Ovary (tissue), 10 donors: ENCODE data around the gene SBK3. TPM values are rescaled to one million over a fixed set of nuclear protein-coding genes. Genes with fewer than 3 reads are reported as not detected.

Experiments used
- DNase-seq, 5 donors: peaks; one replicate each; pipeline ENCODE4 v3.0.0-alpha.2; 2019 to 2020
- H3K27ac ChIP-seq, 2 donors: fragments of 200-600 bp; one replicate each; pipeline versions ENCODE4 v1.5.1 to v1.8.0; 2019 to 2022
- H3K27me3 ChIP-seq: fragments of 200-600 bp; one replicate; pipeline ENCODE4 v1.8.0; 2022
- H3K36me3 ChIP-seq: fragments of 200-600 bp; sonication (generic); one replicate; pipeline ENCODE4 v1.5.1; 2019
- H3K4me1 ChIP-seq: one replicate; pipeline ENCODE4 v1.8.1; 2013; ENCODE audit warnings: mild to moderate bottlenecking, moderate library complexity; ENCODE audit not compliant: insufficient read depth
- H3K4me3 ChIP-seq: fragments of 200-600 bp; sonication (generic); one replicate; pipeline ENCODE4 v1.5.1; 2017
- H3K9me3 ChIP-seq, 2 donors: fragments of 200-600 bp in 1 of 2; sonication (generic) in 1 of 2; one replicate each; pipeline versions ENCODE4 v1.5.1 to v1.8.1; 2013 to 2019; ENCODE audit warnings: mild to moderate bottlenecking in 1 of 2, moderate library complexity in 1 of 2
- CTCF ChIP-seq, 3 donors: fragments of 450-650 bp in 2 of 3; fragments of 200-600 bp in 1 of 3; IDR thresholded peaks; one replicate each; pipeline versions ENCODE4 v1.5.1 to v1.8.0; 2016 to 2022; ENCODE audit warnings: antibody characterized with exemption in 3 of 3, mild to moderate bottlenecking in 1 of 3
- EP300 ChIP-seq: sonication (generic); formaldehyde crosslinking; IDR thresholded peaks from one replicate; pipeline ENCODE4 v1.6.1; 2017; ENCODE audit warnings: antibody characterized with exemption
- POLR2A ChIP-seq: fragments of 450-650 bp; IDR thresholded peaks from one replicate; pipeline ENCODE4 v1.6.1; 2017; ENCODE audit warnings: antibody characterized with exemption, mild to moderate bottlenecking, moderate library complexity
- WGBS, 3 donors: extraction: QIAGEN DNeasy Blood & Tissue Kit in 1 of 3; methylation state at CpG; one replicate each; pipeline versions ENCODE4 v1.1.5 to v1.1.7; 2013 to 2017; 5-methylcytosine and 5-hydroxymethylcytosine counted together
- intact Hi-C, 4 donors: fragments of 100-400 bp; cut with DNase I; formaldehyde crosslinking; loops; one replicate each; pipeline versions ENCODE4 v1.11.0 to v1.15.1; 2022 to 2023
- long read RNA-seq, 3 donors: library from polyadenylated mRNA in 2 of 3; unstranded in 2 of 3; transcript quantifications; one replicate each; pipeline ENCODE4 v2.0.0 and lab custom pipeline, GENCODE V29; 2021 to 2026
- polyA plus RNA-seq, 2 donors: library from polyadenylated mRNA; stranded (reverse); fragments of 200-250 nt in 1 of 2; fragments of 350-450 nt in 1 of 2; fragmentation: Illumina TruSeq in 1 of 2; extraction: RNeasy Lipid Tissue Mini Kit (QIAGEN cat#74804) in 1 of 2; gene quantifications; one replicate each; pipeline ENCODE4 v1.2.3, GENCODE V29; 2013 to 2014
- total RNA-seq, 7 donors: library from RNA; depleted of rRNA in 2 of 7; stranded (reverse); fragments of >200 nt in 2 of 7; fragmentation: NEBNext Ultra II Directional in 3 of 7; extraction: Animal tissue kit (Norgen Biotek cat#: 25700) in 3 of 7; gene quantifications; one replicate each; pipeline versions ENCODE4 v1.1.0 to v1.2.4, GENCODE V29; 2016 to 2023
- donor health status: DM: no; HTN: no; CAD: no; lungs with moderate emphysema.
- donor health status: DM: no; HTN: no; CAD: no.
- donor health status: Bipolar disorder and iron deficiency.
- donor health status: DM: yes; HTN: yes; CAD: no.
- donor health status: DM: no; HTN: no; CAD: no.
- donor health status: DM: yes; HTN: yes; CAD: no.

SBK3 gene
- under 1 TPM in 4 of 7 donors, not detected in 3; 0.17 to 0.34 (median 0.26) TPM for total RNA-seq
- not detected for polyA plus RNA-seq
- long read RNA-seq, donor 1, partial matches to known transcripts = 0 of 2 reads
- long read RNA-seq, donor 1, other reads (novel, unspliced or antisense) = 2 of 2 reads
- long read RNA-seq, donor 2 = 0 reads
- long read RNA-seq, donor 3 = 0 reads

- no peaks in the 10 kb centered on the region for H3K36me3 ChIP-seq
- 75 to 81% (median 78%) methylated on average over 10 of the region's 10 CpGs for WGBS, 3 donors
- TF ChIP-seq EP300 (no peak), POLR2A (no peak), CTCF (IDR thresholded peaks at IDR 0.05) (no peak)
- no peak for DNase-seq
- H3K4me1 ChIP-seq = no peaks in the 10 kb centered on the region
- H3K9me3 ChIP-seq = no peaks in the 10 kb centered on the region
- H3K27ac ChIP-seq = no peak within 1 kb of the TSS
- H3K27me3 ChIP-seq = no peaks in the 10 kb centered on the region
- H3K4me3 ChIP-seq = no peak within 1 kb of the TSS
- intact Hi-C loops = no loop called here
Measured at GRCh38 chr19:55545443-55545842, at the start of gene SBK3. TSS of gene SBK3 (minus strand) at chr19:55545543. CDS start at chr19:55545543, 0 bp downstream.

- Histone ChIP-seq H3K4me1 (no peaks in the 10 kb centered on the region), H3K4me3 (no peak overlapping the region), H3K27ac (no peak overlapping the region), H3K9me3 (no peaks in the 10 kb centered on the region), H3K36me3 (no peaks in the 10 kb centered on the region), H3K27me3 (no peaks in the 10 kb centered on the region)
- DNase-seq = no peak
- TF ChIP-seq EP300 (no peak), POLR2A (no peak), CTCF (IDR thresholded peaks at IDR 0.05) (no peak)
- intact Hi-C loops = no loop called here
- whole genome bisulfite sequencing, 3 donors = 75 to 79% (median 79%) methylated on average over 57 to 68 of the region's 68 CpGs
Measured at GRCh38 chr19:55593096-55593772, 47.9 kb upstream of the SBK3 start.

GRCh38 chr19:55592391-55593090, 47.2 kb upstream of the SBK3 start:
- TF ChIP-seq CTCF (IDR thresholded peaks at IDR 0.05) (no peak), POLR2A (no peak), EP300 (no peak)
- 86 to 88% (median 88%) methylated on average over 44 to 73 of the region's 73 CpGs for WGBS, 3 donors
- no peaks in the 10 kb centered on the region for H3K4me1 ChIP-seq
- H3K27me3 ChIP-seq = no peaks in the 10 kb centered on the region
- no peaks in the 10 kb centered on the region for H3K9me3 ChIP-seq
- peak in 1 of 5 donors; percentile 31 for DNase-seq
- H3K36me3 ChIP-seq = no peaks in the 10 kb centered on the region
- intact Hi-C loops = no loop called here
- H3K27ac ChIP-seq = no peak overlapping the region
- no peak overlapping the region for H3K4me3 ChIP-seq

GRCh38 chr19:55591555-55591954, 46.2 kb upstream of the SBK3 start:
- H3K4me1 ChIP-seq = peaks cover 3% of the 10 kb centered on the region
- no peak overlapping the region for H3K27ac ChIP-seq
- no peaks in the 10 kb centered on the region for H3K27me3 ChIP-seq
- intact Hi-C loops = no loop called here
- no peaks in the 10 kb centered on the region for H3K9me3 ChIP-seq
- H3K36me3 ChIP-seq = no peaks in the 10 kb centered on the region
- 76 to 79% (median 78%) methylated on average over 10 of the region's 10 CpGs for WGBS, 3 donors
- DNase-seq = no peak
- TF ChIP-seq CTCF (IDR thresholded peaks at IDR 0.05) (no peak), POLR2A (no peak), EP300 (no peak)
- no peak overlapping the region for H3K4me3 ChIP-seq
